Stimulated activated CD4-positive, alpha-beta T cell treated with anti-CD3 and anti-CD28 coated beads, Interleukin-4, amount 100 ng/mL, for 48 hours (primary cell): ENCODE measurements around the gene URAD.
"Not testable (repeated sequence)": the region's sequence is repeated elsewhere in the genome, so short reads cannot be mapped to it uniquely, and the experiment has no call there.

ENCODE experiments used
- DNase-seq, 2 donors: peaks; one replicate each; pipeline ENCODE4 v3.0.0-alpha.2; 2020; ENCODE audit warnings: low read depth in 2 of 2

The URAD gene

GRCh38 chr13:27988520-27988919, at the start of gene URAD:
Gene URAD (minus strand): TSS chr13:27988693. CDS start chr13:27988637, 56 bp downstream.
- DNase-seq, result no peak

- DNase-seq, result no peak
Measured at GRCh38 chr13:28037399-28037798, 48.9 kb upstream of the URAD start.

GRCh38 chr13:28035146-28035782, 46.8 kb upstream of the URAD start:
- no peak for DNase-seq

- DNase-seq, result no peak
Measured at GRCh38 chr13:28033894-28034655, 45.6 kb upstream of the URAD start.

GRCh38 chr13:28032438-28032837, 43.9 kb upstream of the URAD start:
- DNase-seq, result not testable (repeated sequence)

- DNase-seq, result no peak
Measured at GRCh38 chr13:28031896-28032288, 43.4 kb upstream of the URAD start.

GRCh38 chr13:28031220-28031895, 42.9 kb upstream of the URAD start:
- no peak for DNase-seq

- DNase-seq, result no peak
Measured at GRCh38 chr13:28027607-28028364, 39.3 kb upstream of the URAD start.

GRCh38 chr13:28027071-28027470, 38.6 kb upstream of the URAD start:
- no peak for DNase-seq

GRCh38 chr13:28026508-28026907, 38.0 kb upstream of the URAD start:
- no peak for DNase-seq

GRCh38 chr13:28022848-28023518, 34.5 kb upstream of the URAD start:
- DNase-seq, result no peak

- DNase-seq, result no peak
Measured at GRCh38 chr13:28014301-28014700, 25.8 kb upstream of the URAD start.

- no peak for DNase-seq
Measured at GRCh38 chr13:28013482-28013881, 25.0 kb upstream of the URAD start.

- no peak for DNase-seq
Measured at GRCh38 chr13:28012896-28013295, 24.4 kb upstream of the URAD start.

GRCh38 chr13:28012383-28012782, 23.9 kb upstream of the URAD start:
- DNase-seq, result no peak

GRCh38 chr13:28010046-28010445, 21.6 kb upstream of the URAD start:
- DNase-seq, result no peak

GRCh38 chr13:28005016-28005415, 16.5 kb upstream of the URAD start:
- not testable (repeated sequence) for DNase-seq

- DNase-seq, result no peak
Measured at GRCh38 chr13:28002886-28003698, 14.6 kb upstream of the URAD start.

- DNase-seq, result no peak
Measured at GRCh38 chr13:28001837-28002473, 13.5 kb upstream of the URAD start.

- DNase-seq, result no peak
Measured at GRCh38 chr13:28001049-28001448, 12.6 kb upstream of the URAD start.
